GM12873 (cell line): ENCODE data around the gene BLID.

Experiments used
- CTCF ChIP-seq: IDR thresholded peaks from 2 replicates; pipeline ENCODE4 v1.5.1; 2012; ENCODE audit warnings: low read depth, mild to moderate bottlenecking, moderate library complexity, low read length, control low read depth; ENCODE audit not compliant: insufficient read depth; ENCODE audit errors: missing control alignments

The BLID gene

GRCh38 chr11:122109932-122110331 is 6.1 kb downstream of the BLID start:
- TF ChIP-seq CTCF = no peak

GRCh38 chr11:122108828-122109227 is 7.2 kb downstream of the BLID start:
- TF ChIP-seq CTCF = no peak

GRCh38 chr11:122108192-122108799 is 7.7 kb downstream of the BLID start:
- TF ChIP-seq CTCF = peak; percentile 77

GRCh38 chr11:122107566-122107965 is 8.4 kb downstream of the BLID start:
- TF ChIP-seq CTCF = no peak

- TF ChIP-seq CTCF = no peak
Measured at GRCh38 chr11:122107045-122107444, 9.0 kb downstream of the BLID start.

- no peak for TF ChIP-seq CTCF
Measured at GRCh38 chr11:122105044-122105758, 10.8 kb downstream of the BLID start.

- TF ChIP-seq CTCF = no peak
Measured at GRCh38 chr11:122104341-122104740, 11.7 kb downstream of the BLID start.
